Endothelial cell of umbilical vein (primary cell): ENCODE measurements around the gene DHDDS. TPM values are rescaled to one million over a fixed set of nuclear protein-coding genes. Genes with fewer than 3 reads are reported as not detected.

Experiments used
- BruUV-seq: library from RNA; stranded (reverse); fragments of 400-500 nt; replicated peaks from 2 replicates; lab custom pipeline; 2021; lab: Mats Ljungman, UMichigan
- CTCF ChIA-PET: fragments of 300-600, 350-600 bp; sonication (Branson Sonifier 250); formaldehyde crosslinking; loops from one replicate; lab custom pipeline; 2021; ENCODE audit warnings: antibody characterized with exemption, inconsistent platforms; lab: Charles Lee
- POLR2A ChIA-PET: fragments of 300-600, 350-600 bp; sonication (Branson Sonifier 250); formaldehyde crosslinking; loops from one replicate; lab custom pipeline; 2021; ENCODE audit warnings: antibody characterized with exemption, inconsistent platforms; lab: Charles Lee
- DNase-seq: peaks from one replicate; pipeline ENCODE4 v3.0.0-alpha.2; 2011; ENCODE audit warnings: low read depth, low spot score
- FAIRE-seq: peaks from 2 replicates; lab custom pipeline; 2011; peaks lifted over from hg19 to GRCh38; lab: Jason Lieb, UNC
- H2AFZ ChIP-seq: 2 replicates; pipeline ENCODE4 v1.6.0; 2012; ENCODE audit warnings: low read depth, low read length, control low read depth, inconsistent platforms
- H3K27ac ChIP-seq: 2 replicates; pipeline ENCODE4 v1.5.1; 2011; ENCODE audit warnings: low read depth, mild to moderate bottlenecking, control low read depth, low read length, moderate library complexity; ENCODE audit not compliant: insufficient read depth
- H3K27me3 ChIP-seq, 2 experiments: 2 replicates each; pipeline versions ENCODE4 v1.6.0 to v1.6.1; 2011; ENCODE audit warnings: low read length in 2 of 2, mixed read lengths in 1 of 2; ENCODE audit not compliant: control insufficient read depth in 2 of 2, insufficient read depth in 2 of 2
- H3K36me3 ChIP-seq, 2 experiments: 2 replicates in 1 of 2; 3 replicates in 1 of 2; pipeline ENCODE4 v1.5.1; 2011; ENCODE audit warnings: low read length in 2 of 2, mild to moderate bottlenecking in 1 of 2, moderate library complexity in 1 of 2; ENCODE audit not compliant: control insufficient read depth in 2 of 2, insufficient read depth in 2 of 2; ENCODE audit errors: extremely low read depth in 1 of 2
- H3K4me1 ChIP-seq: 3 replicates; pipeline ENCODE4 v1.5.1; 2011; ENCODE audit warnings: mild to moderate bottlenecking, low read length; ENCODE audit not compliant: control insufficient read depth, insufficient read depth; ENCODE audit errors: extremely low read depth
- H3K4me2 ChIP-seq: 2 replicates; pipeline ENCODE4 v1.6.1; 2011; ENCODE audit warnings: low read length, control low read depth, mixed read lengths; ENCODE audit not compliant: insufficient read depth
- H3K4me3 ChIP-seq, 3 experiments: fragments of 200-600 bp in 1 of 3; sonication (generic), shearing (Covaris generic) in 1 of 3; replicated peaks in 1 of 3; 2 replicates each; pipeline ENCODE4 v1.5.1; 2011 to 2016; ENCODE audit warnings: control low read depth in 3 of 3, low read length in 3 of 3, mild to moderate bottlenecking in 2 of 3, inconsistent platforms in 1 of 3, low read depth in 1 of 3, moderate library complexity in 1 of 3; ENCODE audit not compliant: insufficient read depth in 1 of 3
- H3K79me2 ChIP-seq: 2 replicates; pipeline ENCODE4 v1.6.0; 2012; ENCODE audit warnings: low read length, inconsistent platforms; ENCODE audit not compliant: control insufficient read depth, insufficient read depth
- H3K9ac ChIP-seq: replicated peaks from 2 replicates; pipeline ENCODE3; 2011; ENCODE audit warnings: low read length, control low read depth; ENCODE audit not compliant: insufficient read depth; ENCODE audit errors: extremely low read depth
- H3K9me1 ChIP-seq: replicated peaks from 3 replicates; pipeline ENCODE4 v1.6.0; 2011; ENCODE audit warnings: mild to moderate bottlenecking, low read length; ENCODE audit not compliant: control insufficient read depth, insufficient read depth; ENCODE audit errors: extremely low read depth
- H3K9me3 ChIP-seq: replicated peaks from 2 replicates; pipeline ENCODE4 v1.5.1; 2012; ENCODE audit warnings: low read length, inconsistent platforms; ENCODE audit not compliant: control insufficient read depth, insufficient read depth
- H4K20me1 ChIP-seq: replicated peaks from 2 replicates; pipeline ENCODE3; 2011; ENCODE audit warnings: mild to moderate bottlenecking, low read length; ENCODE audit not compliant: control insufficient read depth, insufficient read depth; ENCODE audit errors: extremely low read depth
- CTCF ChIP-seq, 2 donors: IDR thresholded peaks; 1 replicate in 1 of 2; 2 replicates in 1 of 2; pipeline ENCODE4 v1.5.1; 2011; ENCODE audit warnings: low read length in 2 of 2, mild to moderate bottlenecking in 2 of 2, moderate library complexity in 2 of 2, control low read depth in 1 of 2, inconsistent platforms in 1 of 2, low read depth in 1 of 2; ENCODE audit not compliant: insufficient read depth in 1 of 2; ENCODE audit errors: extremely low read depth in 1 of 2
- EZH2 ChIP-seq: IDR thresholded peaks from 2 replicates; pipeline ENCODE4 v1.6.1; 2012; ENCODE audit warnings: borderline replicate concordance, low read depth, mild to moderate bottlenecking, moderate library complexity, low read length, inconsistent platforms; ENCODE audit not compliant: severe bottlenecking
- FOS ChIP-seq: IDR thresholded peaks from 2 replicates; pipeline ENCODE4 v1.6.1; 2011; ENCODE audit warnings: mild to moderate bottlenecking, low read length, moderate library complexity, borderline replicate concordance; ENCODE audit not compliant: insufficient read depth
- GATA2 ChIP-seq: IDR thresholded peaks from 2 replicates; pipeline ENCODE4 v1.7.0; 2011; ENCODE audit warnings: low read depth, mild to moderate bottlenecking, moderate library complexity, mixed read lengths, low read length; ENCODE audit not compliant: insufficient read length, insufficient read depth
- JUN ChIP-seq: IDR thresholded peaks from 2 replicates; pipeline ENCODE4 v1.6.1; 2011; ENCODE audit warnings: borderline replicate concordance, low read depth; ENCODE audit not compliant: insufficient read length, insufficient read depth
- MAX ChIP-seq: IDR thresholded peaks from 2 replicates; pipeline ENCODE4 v1.6.1; 2011; ENCODE audit not compliant: insufficient read depth, insufficient read length
- MYC ChIP-seq: IDR thresholded peaks from one replicate; pipeline ENCODE4 v1.6.1; 2011; ENCODE audit warnings: mild to moderate bottlenecking, low read depth, low read length
- POLR2A ChIP-seq: IDR thresholded peaks from 2 replicates; pipeline ENCODE4 v1.6.1; 2012; ENCODE audit warnings: low read depth, mild to moderate bottlenecking, control low read depth, low read length
- POLR2AphosphoS5 ChIP-seq: IDR thresholded peaks from 2 replicates; pipeline ENCODE4 v1.6.1; 2012; ENCODE audit warnings: low read depth, mild to moderate bottlenecking, control low read depth, low read length, moderate library complexity; ENCODE audit not compliant: insufficient read depth
- dilution Hi-C: fragments of 300-500 bp; cut with MboI; formaldehyde crosslinking; loops from one replicate; pipeline ENCODE4 v1.15.0; 2019; ENCODE audit warnings: low sequenced_read_pairs; ENCODE audit not compliant: extremely low pct_ligation_motif_present
- intact Hi-C: fragments of 100-400 bp; cut with micrococcal nuclease; formaldehyde crosslinking; loops from one replicate; pipeline ENCODE4 v1.10.0; 2022
- polyA plus RNA-seq, 4 experiments: library from polyadenylated mRNA; depleted of rRNA in 3 of 4; stranded (reverse) in 3 of 4; unstranded in 1 of 4; fragments of >200 nt; gene quantifications; 2 replicates each; pipeline versions ENCODE4 v1.2.1 to v1.2.3, GENCODE V29; 2011 to 2012; ENCODE audit warnings: missing spikeins in 1 of 4
- total RNA-seq: library from RNA; stranded (reverse); gene quantifications from 2 replicates; pipeline ENCODE4 v1.2.3, GENCODE V29; 2021

DHDDS gene
- total and polyA plus RNA-seq, 2 donors (not counting 3 experiments of a cell fraction or from before 2014, with no cell fraction given): 51.3 to 70.7 TPM

- no peaks in the 10 kb centered on the region for H3K9me3 ChIP-seq
- peak within 1 kb of the TSS; percentile 86 for H3K27ac ChIP-seq
- FAIRE-seq (peak; percentile 62), DNase-seq (peak; percentile 72)
- H3K36me3 ChIP-seq: peaks cover 17 to 20% of the 10 kb centered on the region in 2 experiments
- dilution Hi-C loops (no loop called here), intact Hi-C loops (loop anchor here (2.0 to 5.0 kb wide), 3 partner anchors 28 to 195 kb away; partner anchors contain the start of gene DHDDS)
- H4K20me1 ChIP-seq: peaks cover 3% of the 10 kb centered on the region
- H3K4me1 ChIP-seq: peaks cover 11% of the 10 kb centered on the region
- no peaks in the 10 kb centered on the region for H3K27me3 ChIP-seq
- peak within 1 kb of the TSS; percentile 98 for H3K4me2 ChIP-seq
- ChIA-PET CTCF (interaction anchor here (1.0 to 1.2 kb wide), 2 partner anchors 40 to 55 kb away, joined by 3 to 4 read pairs; partner anchors contain the start of gene DHDDS), POLR2A (no interaction called here)
- peak within 1 kb of the TSS; percentile 46 for H2AFZ ChIP-seq
- TF ChIP-seq EZH2 (no peak), MAX (peak; percentile 70), FOS (no peak), JUN (no peak), POLR2A (peak; percentile 77), MYC (no peak), POLR2AphosphoS5 (peak; percentile 81), CTCF (IDR thresholded peaks at IDR 0.05; ENCODE audit: extremely low read depth in 1 of 2, insufficient read depth in 1 of 2, low read depth in 1 of 2, low read length in 2 of 2) (no peak), GATA2 (no peak)
- no peaks in the 10 kb centered on the region for H3K9me1 ChIP-seq
- peaks cover 18% of the 10 kb centered on the region for H3K79me2 ChIP-seq
- TSS peak; percentile 28 for BruUV-seq
- peak within 1 kb of the TSS; percentile 96 for H3K9ac ChIP-seq
- peak within 1 kb of the TSS; percentile 82 to 98 (median 98) for H3K4me3 ChIP-seq
Observed at GRCh38 chr1:26472320-26472900, 40.3 kb downstream of the DHDDS start, which contains the start of gene HMGN2. HMGN2 (plus strand) TSS chr1:26472440; CDS start chr1:26472613, 173 bp downstream.
